GM20431 (cell line): ENCODE data around the gene RNF169.

Source experiments
- in situ Hi-C: fragments of 300-500 bp; cut with MseI, MboI; formaldehyde crosslinking; loops from one replicate; pipeline ENCODE4 v1.15.0; 2020; ENCODE audit warnings: low sequenced_read_pairs; ENCODE audit not compliant: unreplicated experiment

RNF169 gene

DNA sequence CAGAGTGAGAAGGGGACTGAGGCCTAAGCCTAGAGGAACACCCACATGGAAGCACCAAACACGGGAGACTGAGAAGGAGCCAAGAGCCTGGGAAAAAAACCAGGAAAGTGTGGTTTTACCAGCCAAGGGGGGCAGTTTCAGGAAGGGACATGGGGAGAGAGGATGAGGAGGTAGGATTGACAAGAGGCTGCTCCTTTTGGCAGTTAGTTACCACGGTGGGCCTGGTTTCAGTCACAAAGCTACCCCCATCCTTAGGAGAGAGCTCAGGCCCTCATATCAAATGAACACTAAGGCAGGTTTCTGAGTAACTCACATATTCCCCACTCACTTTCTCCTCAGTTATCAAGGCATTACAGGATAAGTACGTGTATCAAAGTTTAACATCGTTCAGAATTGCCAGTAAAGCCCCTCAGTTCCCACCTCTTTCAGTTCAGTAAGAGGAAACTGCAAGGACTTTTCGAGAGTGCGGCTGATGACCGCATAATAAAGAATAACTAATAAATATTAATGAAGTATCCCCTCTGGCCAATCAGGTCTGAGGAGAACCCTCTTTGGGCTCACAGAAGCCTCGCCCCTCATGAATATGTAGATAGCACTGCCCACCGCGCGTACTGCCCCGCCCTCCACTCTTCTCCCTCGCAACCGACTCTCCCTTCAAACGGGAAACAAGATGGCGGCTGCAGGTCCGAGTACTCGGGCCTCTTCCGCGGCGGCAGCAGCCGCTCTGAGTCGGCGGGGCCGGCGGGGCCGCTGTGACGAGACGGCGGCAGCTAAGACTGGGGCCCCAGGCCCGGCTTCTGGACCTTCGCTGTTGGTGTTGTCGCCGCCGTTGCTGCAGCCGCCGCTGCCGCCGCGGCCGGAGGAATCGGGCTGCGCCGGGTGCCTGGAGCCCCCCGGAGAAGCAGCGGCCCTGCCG is at the start of gene RNF169:
Gene RNF169, plus strand, starts transcription at position 639 of the 916 bp plus-strand sequence. Its CDS starts 32 bp downstream, at position 671.
- in situ Hi-C loops: no loop called here

- in situ Hi-C loops: no loop called here
These were observed 48.8 kb upstream of the RNF169 start for GRCh38 chr11:74699615-74700396.

GRCh38 chr11:74701351-74701750 is 47.3 kb upstream of the RNF169 start:
- in situ Hi-C loops: no loop called here

- in situ Hi-C loops: no loop called here
These were observed 46.2 kb upstream of the RNF169 start for GRCh38 chr11:74702383-74703007.

DNA sequence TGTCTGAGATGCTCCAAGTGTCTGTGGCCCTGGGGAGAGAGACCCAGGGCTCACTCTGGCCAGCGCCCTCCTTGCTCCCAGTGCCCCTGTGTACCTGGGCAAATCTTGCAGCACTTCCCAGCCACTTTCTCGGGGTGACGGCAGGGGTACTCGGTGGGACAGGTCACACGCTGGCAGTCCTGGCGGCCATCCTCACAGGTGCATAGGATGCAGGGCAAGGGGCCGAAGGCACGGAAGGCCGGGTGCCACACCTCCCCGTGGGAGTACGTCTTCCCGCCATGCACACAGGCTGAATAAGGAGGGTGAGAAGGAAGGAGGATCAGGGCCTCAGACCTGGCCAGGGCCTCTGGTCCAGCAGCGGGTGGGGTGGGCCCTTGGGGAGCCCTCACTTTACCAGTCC is 45.4 kb upstream of the RNF169 start:
- in situ Hi-C loops: no loop called here

- in situ Hi-C loops: no loop called here
These were observed 41.5 kb upstream of the RNF169 start for GRCh38 chr11:74707182-74707581.

DNA sequence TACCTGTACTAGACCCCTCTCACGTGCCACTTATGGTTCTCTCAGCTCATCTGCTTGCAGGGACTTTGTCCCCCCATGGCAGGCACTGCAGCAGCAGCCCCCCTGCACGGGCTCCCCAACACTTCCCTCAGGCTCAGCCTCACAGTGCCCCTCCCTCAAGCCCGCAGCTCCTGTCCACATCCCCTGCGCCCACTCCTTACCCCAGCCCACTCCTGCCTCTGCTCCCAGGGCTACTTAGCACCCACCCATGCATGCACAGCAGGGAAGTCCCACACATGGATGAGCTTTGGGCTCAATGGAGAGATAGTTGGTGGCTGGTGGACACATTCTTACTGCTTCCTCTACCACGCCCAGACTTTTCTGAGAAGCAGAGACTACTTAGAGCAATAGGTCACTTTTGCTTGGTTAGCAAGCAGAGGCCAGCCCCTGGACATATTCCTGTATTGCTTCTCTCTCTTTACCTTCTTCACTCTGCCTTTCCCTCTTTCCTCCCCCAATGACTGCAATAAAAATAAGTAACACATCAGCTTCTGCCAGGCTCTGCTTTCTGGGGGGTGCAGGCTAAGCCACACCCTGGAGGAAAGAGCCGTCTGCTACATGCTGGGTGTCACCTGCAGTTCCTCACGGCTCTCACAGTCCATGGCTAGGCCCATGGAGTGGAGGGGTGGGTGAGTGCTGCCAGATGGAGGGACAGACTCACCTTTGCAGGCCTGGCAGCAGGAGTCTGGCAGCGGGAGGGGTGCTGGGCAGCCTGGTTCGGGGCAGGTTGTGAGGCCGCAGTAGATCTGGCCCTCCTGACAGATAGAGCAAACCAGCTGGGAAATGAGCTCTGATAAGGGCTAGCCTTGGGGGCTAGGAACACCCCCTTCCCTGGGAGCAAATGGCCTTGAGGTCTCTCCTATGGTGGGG is 40.8 kb upstream of the RNF169 start:
- in situ Hi-C loops: no loop called here

DNA sequence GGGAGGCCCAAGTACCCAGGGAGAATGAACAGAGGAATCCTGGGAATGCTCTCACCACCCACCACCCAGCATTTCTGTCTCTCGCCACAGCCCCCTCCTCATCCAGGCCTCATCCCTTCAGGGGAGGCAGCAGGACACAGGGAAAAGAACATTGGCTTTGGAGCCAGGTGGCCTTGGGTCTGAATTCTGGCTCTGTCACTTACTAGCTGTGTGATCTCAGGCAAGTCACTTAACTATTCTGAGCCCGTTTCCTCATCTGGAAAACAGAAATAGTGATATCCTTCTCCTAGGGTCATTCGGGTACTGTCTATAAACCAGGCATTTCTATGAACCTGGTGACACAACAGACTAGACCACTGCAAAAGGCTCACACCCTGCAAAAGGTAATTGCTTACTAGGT is 39.5 kb upstream of the RNF169 start:
- in situ Hi-C loops: no loop called here

- in situ Hi-C loops: no loop called here
These were observed 38.2 kb upstream of the RNF169 start for GRCh38 chr11:74710281-74710938.

DNA sequence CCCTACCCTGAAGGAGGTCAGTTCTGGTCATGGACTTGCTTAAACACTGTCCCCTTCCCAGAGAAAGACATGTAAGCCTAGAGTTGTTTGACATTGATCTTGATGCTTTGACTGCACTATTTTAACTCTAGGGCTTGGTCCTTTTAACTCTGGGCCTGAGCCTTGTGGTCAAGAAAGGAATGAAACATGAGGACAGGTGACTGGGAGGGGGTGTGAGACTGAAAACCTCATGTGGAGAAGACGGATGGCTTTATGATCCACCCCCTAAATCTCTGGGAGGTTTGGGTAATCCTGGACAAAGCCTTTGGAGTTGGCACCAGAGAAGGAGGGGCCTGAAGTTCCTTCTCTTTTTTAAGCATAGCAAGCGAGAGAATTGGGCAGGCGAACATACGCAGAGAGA is 35.0 kb upstream of the RNF169 start:
- in situ Hi-C loops: no loop called here

DNA sequence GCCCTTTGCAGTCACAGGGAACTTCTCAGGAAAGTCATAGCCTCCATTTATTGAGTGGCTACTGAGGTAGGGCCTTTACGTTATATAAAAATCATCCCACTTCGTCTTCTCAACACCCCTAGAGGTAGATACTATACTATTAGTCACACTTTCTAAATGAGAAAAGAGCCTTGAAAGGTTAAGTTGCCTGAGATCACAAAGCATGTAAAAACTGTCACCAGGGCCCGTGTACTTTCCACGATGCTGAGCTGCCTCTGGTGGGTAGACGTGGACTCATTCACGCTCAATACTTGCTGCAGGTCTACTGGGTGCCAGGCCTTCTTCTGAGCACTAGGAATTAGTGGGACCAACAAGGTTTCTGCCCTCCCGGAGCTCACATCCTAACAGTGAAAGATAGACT is 33.7 kb upstream of the RNF169 start:
- in situ Hi-C loops: no loop called here

DNA sequence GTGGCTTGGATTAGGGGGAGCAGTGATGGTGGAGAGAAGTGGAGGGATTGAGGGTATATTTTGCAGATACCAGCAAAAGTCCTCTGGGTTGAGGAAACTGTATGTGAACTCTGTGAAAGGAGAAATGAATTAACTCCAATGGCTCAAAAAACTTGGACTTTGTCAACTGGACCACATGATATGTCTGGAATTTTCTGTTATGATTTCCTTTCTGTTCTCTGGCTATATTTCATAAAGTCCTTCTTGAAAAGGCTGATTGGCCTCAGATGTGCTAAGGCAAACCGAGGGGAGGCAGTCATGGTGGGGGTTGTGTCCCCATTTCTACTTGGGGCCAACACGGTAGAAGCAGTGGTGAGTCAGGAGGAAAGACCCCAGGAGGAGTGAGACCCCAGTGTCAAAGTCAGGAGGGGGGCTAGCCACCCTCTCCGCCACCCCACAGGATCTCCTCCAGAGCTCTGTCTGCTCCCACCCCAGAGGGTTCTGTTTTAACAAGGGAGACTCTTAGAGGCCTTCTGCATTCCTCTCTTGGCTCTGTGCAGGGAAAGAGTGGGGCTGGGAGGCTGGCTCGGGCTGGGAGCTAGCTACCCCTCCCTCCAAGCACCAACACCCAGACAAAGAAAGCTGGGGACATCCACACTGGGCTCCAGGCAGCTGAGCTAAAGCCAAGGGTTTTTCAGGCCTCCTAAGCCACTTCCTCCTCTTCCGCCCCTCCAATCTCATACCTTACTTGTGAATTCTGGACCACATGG is 31.3 kb upstream of the RNF169 start:
- in situ Hi-C loops: no loop called here

GRCh38 chr11:74719011-74719410 is 29.6 kb upstream of the RNF169 start:
- in situ Hi-C loops: no loop called here

- in situ Hi-C loops: no loop called here
These were observed 27.8 kb upstream of the RNF169 start for GRCh38 chr11:74720596-74721478.

DNA sequence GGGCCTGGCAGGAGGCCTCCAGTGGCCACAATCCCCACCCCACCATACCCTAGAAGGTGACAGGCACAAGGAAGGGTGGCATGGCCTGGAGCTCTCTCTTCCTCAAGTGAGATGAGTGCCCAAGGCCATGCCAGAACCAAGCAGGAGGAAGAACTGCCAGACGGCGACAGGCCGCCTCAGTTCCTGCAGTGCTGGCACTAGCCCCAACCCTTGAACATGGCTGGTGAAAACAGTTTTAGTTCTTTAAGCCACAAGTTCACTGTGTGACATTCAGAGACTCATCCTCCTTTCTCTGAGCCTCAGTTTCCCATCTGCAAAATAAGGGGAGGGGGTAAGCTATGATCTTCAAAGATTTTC is 27.2 kb upstream of the RNF169 start:
- in situ Hi-C loops: no loop called here

GRCh38 chr11:74723511-74723910 is 25.1 kb upstream of the RNF169 start:
- in situ Hi-C loops: no loop called here

GRCh38 chr11:74725701-74726100 is 22.9 kb upstream of the RNF169 start:
- in situ Hi-C loops: no loop called here
